T-helper 2 cell treated with Interferon-gamma antibody and Interleukin-4, amounts not matched to agents 5 μg/mL and 100 μg/mL, for 36 hours (primary cell): ENCODE results near the gene RABGAP1L.
"Not testable (repeated sequence)": the region's sequence is repeated elsewhere in the genome, so short reads cannot be mapped to it uniquely, and the experiment has no call there.

Source experiments
- DNase-seq: peaks from one replicate; pipeline ENCODE4 v3.0.0; 2021; ENCODE audit warnings: low spot score
- H3K27ac Mint-ChIP-seq: one replicate; pipeline ENCODE4 v1.8.0; 2021; ENCODE audit warnings: mild to moderate bottlenecking, mixed read lengths
- H3K27me3 Mint-ChIP-seq: one replicate; pipeline ENCODE4 v1.8.0; 2021; ENCODE audit warnings: low read depth, mixed read lengths
- H3K36me3 Mint-ChIP-seq: one replicate; pipeline ENCODE4 v1.8.0; 2021; ENCODE audit warnings: low read depth, mixed read lengths
- H3K4me1 Mint-ChIP-seq: one replicate; pipeline ENCODE4 v1.8.0; 2021; ENCODE audit warnings: low read depth, mixed read lengths
- H3K4me3 Mint-ChIP-seq: one replicate; pipeline ENCODE4 v1.8.0; 2022; ENCODE audit warnings: mild to moderate bottlenecking, moderate library complexity, mixed read lengths
- H3K9me3 Mint-ChIP-seq: one replicate; pipeline ENCODE4 v1.8.0; 2021; ENCODE audit warnings: mixed read lengths

Gene RABGAP1L

DNA sequence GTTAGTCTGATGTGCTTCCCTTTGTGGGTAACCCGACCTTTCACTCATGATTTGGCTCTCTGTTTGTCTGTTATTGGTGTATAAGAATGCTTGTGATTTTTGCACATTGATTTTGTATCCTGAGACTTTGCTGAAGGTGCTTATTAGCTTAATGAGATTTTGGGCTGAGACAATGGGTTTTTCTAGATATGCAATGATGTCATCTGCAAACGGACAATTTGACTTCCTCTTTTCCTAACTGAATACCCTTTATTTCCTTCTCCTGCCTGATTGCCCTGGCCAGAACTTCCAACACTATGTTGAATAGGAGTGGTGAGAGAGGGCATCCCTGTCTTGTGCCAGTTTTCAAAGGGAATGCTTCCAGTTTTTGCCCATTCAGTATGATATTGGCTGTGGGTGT lies 490.3 kb downstream of the RABGAP1L start:
- H3K36me3 Mint-ChIP-seq, DNase-seq, H3K4me1 Mint-ChIP-seq, H3K27me3 Mint-ChIP-seq, H3K9me3 Mint-ChIP-seq, H3K27ac Mint-ChIP-seq, H3K4me3 Mint-ChIP-seq: not testable (repeated sequence)

DNA sequence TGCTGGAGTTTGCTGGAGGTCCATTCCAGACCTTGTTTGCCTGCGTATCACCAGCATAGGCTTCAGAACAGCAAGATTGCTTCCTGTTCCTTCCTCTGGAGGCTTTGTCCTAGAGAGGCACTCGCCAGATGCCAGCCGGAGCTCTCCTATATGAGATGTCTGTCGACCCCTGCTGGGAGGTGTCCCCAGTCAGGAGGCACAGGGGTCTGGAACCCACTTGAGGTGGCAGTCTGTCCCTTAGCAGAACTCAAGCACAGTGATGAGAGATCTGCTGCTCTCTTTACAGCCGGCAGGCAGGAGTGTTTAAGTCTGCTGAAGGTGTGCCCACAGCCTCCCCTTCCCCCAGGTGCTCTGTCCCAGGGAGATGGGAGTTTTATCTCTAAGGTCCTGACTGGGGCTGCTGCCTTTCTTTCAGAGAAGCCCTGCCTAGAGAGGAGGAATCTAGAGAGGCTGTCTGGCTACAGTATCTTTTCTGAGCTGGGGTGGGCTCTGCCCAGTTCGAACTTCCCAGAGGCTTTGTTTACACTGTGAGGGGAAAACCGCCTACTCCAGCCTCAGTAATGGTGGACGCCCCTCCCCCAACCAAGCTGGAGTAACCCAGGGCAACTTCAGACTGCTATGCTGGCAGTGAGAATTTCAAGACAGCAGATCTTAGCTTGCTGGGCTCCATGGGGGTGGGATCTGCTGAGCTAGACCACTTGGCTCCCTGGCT lies 493.4 kb downstream of the RABGAP1L start:
- no peak overlapping the region for H3K27ac Mint-ChIP-seq
- H3K36me3 Mint-ChIP-seq, result no peaks in the 10 kb centered on the region
- no peak for DNase-seq
- H3K4me1 Mint-ChIP-seq, result no peaks in the 10 kb centered on the region
- H3K9me3 Mint-ChIP-seq, result peaks cover 10% of the 10 kb centered on the region
- no peak overlapping the region for H3K4me3 Mint-ChIP-seq
- H3K27me3 Mint-ChIP-seq, result no peaks in the 10 kb centered on the region

DNA sequence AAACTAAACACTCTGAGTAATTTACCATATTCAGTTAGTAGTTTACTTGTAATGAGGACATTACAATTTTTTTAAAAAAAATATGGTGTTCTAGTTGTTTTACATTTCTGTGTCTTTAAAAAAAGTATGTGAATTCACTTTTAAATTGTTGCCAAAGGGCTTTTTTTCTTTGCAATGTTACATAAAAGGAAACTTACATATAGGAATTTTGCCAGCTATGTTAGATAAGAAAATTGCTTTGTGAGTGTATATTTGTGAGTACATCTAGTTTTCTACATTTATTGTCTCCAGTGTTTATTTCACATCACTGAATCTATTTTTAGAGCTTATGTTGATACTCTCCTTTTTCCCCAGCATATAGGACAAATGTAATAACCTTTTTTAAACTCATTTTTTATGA lies 495.2 kb downstream of the RABGAP1L start:
- Mint-ChIP-seq H3K27me3 (no peaks in the 10 kb centered on the region), H3K27ac (no peak overlapping the region), H3K9me3 (peaks cover 10% of the 10 kb centered on the region), H3K4me1 (no peaks in the 10 kb centered on the region), H3K36me3 (no peaks in the 10 kb centered on the region), H3K4me3 (no peak overlapping the region)
- DNase-seq, result no peak

DNA sequence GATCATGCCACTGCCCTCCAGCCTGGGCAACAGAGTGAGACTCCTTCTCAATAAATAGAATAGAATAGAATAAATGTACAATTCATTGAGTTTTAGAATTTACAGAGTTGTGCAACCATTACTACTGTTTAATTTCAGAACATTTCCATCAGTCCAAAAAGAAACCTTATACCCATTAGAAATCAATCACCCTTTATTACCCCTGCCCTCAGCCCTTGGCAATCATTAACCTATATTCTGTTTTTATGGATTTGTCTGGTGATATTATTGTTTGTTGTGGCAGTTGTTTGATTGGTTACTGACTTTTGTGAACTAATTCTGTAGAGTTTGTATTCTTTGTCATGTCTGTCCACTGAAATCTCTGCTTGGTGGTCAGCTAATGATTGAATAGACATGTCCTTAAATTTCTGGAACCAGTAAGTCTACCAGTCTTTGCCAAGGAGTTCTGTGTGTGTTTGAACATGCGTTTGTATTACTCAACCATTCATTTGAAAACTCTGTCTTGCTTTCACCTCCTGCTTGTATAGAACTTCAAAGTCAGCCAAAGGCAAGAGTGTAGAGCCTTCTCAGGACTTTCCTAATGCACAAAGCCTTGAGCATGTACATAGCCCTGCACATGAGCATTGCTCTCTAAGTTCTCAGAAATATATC lies 497.2 kb downstream of the RABGAP1L start:
- no peak for DNase-seq
- Mint-ChIP-seq H3K27ac (no peak overlapping the region), H3K27me3 (no peaks in the 10 kb centered on the region), H3K9me3 (peaks cover 8% of the 10 kb centered on the region), H3K4me1 (no peaks in the 10 kb centered on the region), H3K4me3 (no peak overlapping the region), H3K36me3 (no peaks in the 10 kb centered on the region)

DNA sequence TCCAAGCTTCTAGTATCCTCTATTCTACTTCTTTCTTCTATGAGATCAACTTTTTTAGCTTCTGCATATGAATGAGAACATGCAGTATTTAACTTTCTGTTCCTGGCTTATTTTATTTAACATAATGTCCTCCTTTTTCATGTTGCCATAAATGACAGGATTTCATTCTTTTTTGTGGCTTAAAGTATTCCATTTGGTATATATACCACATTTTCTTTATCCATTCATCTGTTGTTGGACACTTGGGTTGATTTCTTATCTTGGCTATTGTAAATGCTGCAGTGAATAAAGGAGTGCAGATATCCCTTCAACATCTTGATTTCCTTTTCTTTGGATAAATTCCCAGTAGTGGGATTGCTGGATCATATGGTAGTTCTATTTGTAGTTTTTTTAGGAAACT lies 498.1 kb downstream of the RABGAP1L start:
- Mint-ChIP-seq H3K4me1 (no peaks in the 10 kb centered on the region), H3K27me3 (no peaks in the 10 kb centered on the region), H3K4me3 (no peak overlapping the region), H3K36me3 (no peaks in the 10 kb centered on the region), H3K27ac (no peak overlapping the region), H3K9me3 (peaks cover 6% of the 10 kb centered on the region)
- DNase-seq, result no peak

DNA sequence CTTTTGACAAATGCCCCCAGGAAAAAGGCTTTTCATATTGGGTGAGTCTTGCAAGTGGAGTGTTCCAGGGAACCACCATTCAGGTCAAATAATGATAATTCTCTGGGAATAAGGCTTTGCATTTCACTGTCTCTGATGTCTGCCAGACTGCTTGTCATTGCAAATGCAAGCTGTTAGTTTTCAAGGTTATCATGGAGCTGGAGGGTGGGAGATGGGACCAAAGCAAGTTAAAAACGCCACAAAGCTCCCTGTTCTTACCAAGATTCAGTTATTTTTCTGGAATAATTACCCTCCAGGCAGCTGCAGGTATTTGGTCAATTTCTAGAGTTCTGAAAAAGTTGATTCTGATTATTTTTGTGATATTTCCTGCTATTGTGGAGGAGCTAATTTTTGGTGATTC lies 498.6 kb downstream of the RABGAP1L start:
- Mint-ChIP-seq H3K27ac (no peak overlapping the region), H3K9me3 (peaks cover 6% of the 10 kb centered on the region), H3K36me3 (no peaks in the 10 kb centered on the region), H3K4me3 (no peak overlapping the region), H3K27me3 (no peaks in the 10 kb centered on the region), H3K4me1 (no peaks in the 10 kb centered on the region)
- DNase-seq, result no peak

DNA sequence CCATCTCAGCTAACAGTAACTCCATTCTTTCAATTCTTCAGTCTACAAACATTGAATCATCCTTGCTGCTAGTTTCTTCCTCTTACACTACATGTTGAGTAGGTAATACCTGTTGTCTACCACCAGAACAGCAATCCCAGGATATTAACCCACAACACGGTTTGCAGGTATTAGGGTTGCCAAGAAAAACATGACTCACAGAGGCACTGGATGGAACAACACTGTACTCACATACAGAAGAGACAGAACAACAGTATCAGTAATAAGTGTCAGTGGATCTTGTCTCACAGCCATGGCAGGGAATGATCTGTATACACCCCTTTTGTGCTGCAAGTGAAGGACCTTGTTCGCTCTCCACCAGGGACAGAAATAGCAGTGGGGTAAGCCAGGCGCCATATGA lies 500.5 kb downstream of the RABGAP1L start:
- Mint-ChIP-seq H3K27me3 (no peaks in the 10 kb centered on the region), H3K4me3 (no peak overlapping the region), H3K27ac (no peak overlapping the region), H3K36me3 (no peaks in the 10 kb centered on the region), H3K4me1 (no peaks in the 10 kb centered on the region), H3K9me3 (peaks cover 6% of the 10 kb centered on the region)
- no peak for DNase-seq

DNA sequence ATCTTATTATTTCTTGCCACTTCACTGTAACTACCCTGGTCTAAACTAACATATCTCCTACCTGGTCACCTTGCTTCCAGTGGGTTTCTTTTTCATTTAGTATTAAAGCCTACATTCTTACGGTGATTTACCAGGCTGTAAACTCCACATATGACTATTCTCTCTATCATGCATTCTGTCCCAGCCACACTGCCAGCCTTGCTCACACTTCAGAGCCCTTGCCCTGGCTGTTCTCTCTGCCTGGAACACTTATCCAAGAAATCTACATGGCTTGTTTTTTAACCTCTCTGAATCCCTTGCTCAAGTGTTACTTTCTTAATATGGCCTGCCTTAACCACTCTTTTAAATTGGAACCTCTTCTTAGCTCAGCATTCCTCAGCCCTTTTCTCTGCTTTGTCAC lies 501.2 kb downstream of the RABGAP1L start:
- no peaks in the 10 kb centered on the region for H3K27me3 Mint-ChIP-seq
- no peak overlapping the region for H3K27ac Mint-ChIP-seq
- no peak overlapping the region for H3K4me3 Mint-ChIP-seq
- no peaks in the 10 kb centered on the region for H3K4me1 Mint-ChIP-seq
- no peak for DNase-seq
- peaks cover 6% of the 10 kb centered on the region for H3K9me3 Mint-ChIP-seq
- H3K36me3 Mint-ChIP-seq, result no peaks in the 10 kb centered on the region

DNA sequence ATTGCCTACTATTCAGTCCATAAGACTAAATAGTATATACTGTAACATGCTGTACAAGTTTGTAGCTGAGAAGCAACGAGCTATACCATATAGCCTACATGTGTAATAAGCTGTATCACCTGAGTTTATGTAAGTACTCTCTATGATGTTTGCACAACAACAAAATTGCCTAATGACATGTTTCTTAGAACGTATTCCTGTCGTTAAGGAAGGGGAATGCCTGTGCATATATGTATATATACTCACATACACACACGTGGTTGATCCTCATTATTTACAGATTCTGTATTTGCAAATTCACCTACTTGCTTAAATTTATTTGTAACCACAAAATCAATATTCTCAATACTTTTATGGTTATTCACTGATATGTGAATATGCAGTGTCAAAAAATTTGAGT lies 504.0 kb downstream of the RABGAP1L start:
- no peak overlapping the region for H3K4me3 Mint-ChIP-seq
- no peak overlapping the region for H3K27ac Mint-ChIP-seq
- no peaks in the 10 kb centered on the region for H3K36me3 Mint-ChIP-seq
- DNase-seq, result no peak
- H3K9me3 Mint-ChIP-seq, result peaks cover 4% of the 10 kb centered on the region
- H3K27me3 Mint-ChIP-seq, result no peaks in the 10 kb centered on the region
- H3K4me1 Mint-ChIP-seq, result no peaks in the 10 kb centered on the region

DNA sequence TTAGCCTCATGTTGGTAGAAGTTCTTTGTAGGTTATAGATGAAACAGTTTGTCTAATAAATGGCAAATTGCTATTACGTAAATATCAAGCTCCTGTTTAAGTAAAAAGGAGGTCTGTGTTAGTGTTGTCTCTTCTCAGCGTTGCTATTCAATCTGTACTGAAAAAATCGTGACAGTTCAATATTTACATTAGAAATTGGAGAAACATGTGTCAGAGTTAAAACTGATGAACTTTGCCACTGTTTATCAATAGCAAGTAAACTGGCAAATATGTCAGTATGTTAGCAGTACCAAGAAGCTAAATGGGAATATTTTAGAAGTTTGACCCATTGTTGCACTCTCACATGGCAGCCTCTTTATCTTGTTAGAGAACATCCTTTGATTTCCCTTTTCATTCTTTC lies 506.9 kb downstream of the RABGAP1L start:
- DNase-seq, result no peak
- Mint-ChIP-seq H3K36me3 (no peaks in the 10 kb centered on the region), H3K27ac (no peak overlapping the region)

DNA sequence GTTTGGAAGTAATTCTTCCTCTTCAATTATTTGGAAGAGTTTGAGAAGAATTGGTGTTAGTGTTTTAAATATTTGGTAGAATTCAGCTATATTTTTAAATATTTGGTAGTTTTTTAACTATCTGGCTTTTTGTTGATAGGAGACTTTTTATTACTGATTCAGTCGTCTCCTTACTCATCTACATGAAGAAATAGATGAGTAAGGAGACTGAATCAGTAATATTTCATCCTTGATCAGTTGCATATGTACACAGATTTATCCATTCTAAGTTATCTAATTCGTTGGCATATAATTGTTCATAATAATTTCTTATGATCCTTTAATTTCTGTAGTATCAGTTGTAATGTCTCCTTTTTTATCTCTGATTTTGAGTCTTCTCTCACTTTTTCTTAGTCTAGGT lies 512.5 kb downstream of the RABGAP1L start:
- DNase-seq, result no peak
- Mint-ChIP-seq H3K27ac (no peak overlapping the region), H3K9me3 (peaks cover 20% of the 10 kb centered on the region), H3K4me1 (no peaks in the 10 kb centered on the region), H3K27me3 (no peaks in the 10 kb centered on the region), H3K4me3 (no peak overlapping the region), H3K36me3 (no peaks in the 10 kb centered on the region)

More for the DNA sequence above, 506.9 kb downstream of the RABGAP1L start:
- Mint-ChIP-seq H3K4me3 (no peak overlapping the region), H3K4me1 (no peaks in the 10 kb centered on the region), H3K27me3 (no peaks in the 10 kb centered on the region), H3K9me3 (peaks cover 15% of the 10 kb centered on the region)

DNA sequence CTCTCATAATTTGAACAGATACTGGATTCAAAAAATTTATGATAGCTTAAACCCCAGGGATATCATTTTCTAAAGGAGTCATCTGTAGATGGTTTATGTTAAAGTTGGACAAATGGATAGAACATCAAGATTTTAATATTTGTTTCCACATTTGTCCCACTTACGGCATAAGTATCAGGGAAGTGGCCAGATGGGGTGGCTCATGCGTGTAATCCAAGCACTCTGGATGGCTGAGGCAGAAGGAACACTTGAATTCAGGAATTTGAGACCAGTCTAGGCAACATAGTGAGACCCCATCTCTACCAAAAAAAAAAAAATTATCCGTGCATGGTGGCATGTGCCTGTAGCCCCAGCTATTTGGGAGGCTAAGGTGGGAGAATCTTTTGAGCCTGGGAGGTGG lies 517.5 kb downstream of the RABGAP1L start:
- Mint-ChIP-seq H3K4me3 (no peak overlapping the region), H3K4me1 (no peaks in the 10 kb centered on the region), H3K27me3 (no peaks in the 10 kb centered on the region), H3K36me3 (no peaks in the 10 kb centered on the region), H3K27ac (no peak overlapping the region), H3K9me3 (no peaks in the 10 kb centered on the region)
- DNase-seq, result no peak

DNA sequence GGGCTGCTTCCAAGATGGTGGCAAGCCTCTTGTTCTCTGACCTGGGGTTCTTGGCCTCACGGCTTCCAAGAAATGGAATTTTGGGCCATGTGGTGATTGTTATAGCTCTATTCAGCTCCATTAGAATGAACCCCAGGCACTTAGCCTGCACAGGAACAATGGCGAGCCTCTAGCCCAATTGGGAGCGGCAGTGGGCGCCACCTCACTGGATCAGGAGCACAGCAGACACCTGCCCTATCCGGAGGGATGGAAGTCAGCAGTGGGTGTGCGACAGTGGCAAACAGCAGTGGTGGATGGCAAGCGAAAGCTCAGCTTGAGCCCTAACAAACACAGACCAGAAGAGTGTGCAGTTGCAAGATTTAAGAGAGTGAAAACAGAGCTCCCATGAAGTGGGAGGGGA lies 519.3 kb downstream of the RABGAP1L start:
- Mint-ChIP-seq H3K4me3 (no peak overlapping the region), H3K27me3 (no peaks in the 10 kb centered on the region), H3K27ac (no peak overlapping the region), H3K4me1 (no peaks in the 10 kb centered on the region), H3K36me3 (no peaks in the 10 kb centered on the region), H3K9me3 (no peaks in the 10 kb centered on the region)
- DNase-seq, result no peak

DNA sequence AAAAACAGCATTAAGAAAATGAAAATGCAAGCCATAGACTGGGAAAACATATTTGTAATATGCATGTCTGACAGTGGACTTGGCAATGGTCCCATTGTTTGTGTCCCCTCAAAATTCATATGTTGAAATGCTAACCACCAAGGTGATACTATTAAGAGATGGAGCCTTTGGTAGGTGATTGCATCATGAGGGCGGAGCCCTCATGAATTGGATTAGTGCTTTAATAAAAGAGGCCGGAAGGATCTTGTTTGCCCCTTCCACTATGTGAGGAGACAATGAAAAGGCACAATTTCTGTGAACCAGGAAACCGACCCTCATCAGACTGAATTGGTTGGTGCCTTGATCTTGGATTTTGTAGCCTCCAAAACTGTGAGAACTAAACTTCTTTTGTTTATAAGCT lies 520.8 kb downstream of the RABGAP1L start:
- Mint-ChIP-seq H3K36me3 (no peaks in the 10 kb centered on the region), H3K4me3 (no peak overlapping the region), H3K4me1 (no peaks in the 10 kb centered on the region), H3K27me3 (no peaks in the 10 kb centered on the region), H3K27ac (no peak overlapping the region), H3K9me3 (no peaks in the 10 kb centered on the region)
- DNase-seq, result no peak
